HG03108 (cell line): ENCODE results near the gene MYNN.
"Not testable (repeated sequence)": the region's sequence is repeated elsewhere in the genome, so short reads cannot be mapped to it uniquely, and the experiment has no call there.

Experiments used
- ATAC-seq: cut with Tn5 transposase; IDR thresholded peaks from one replicate; pipeline ENCODE4 v1.9.1; 2021; ENCODE audit warnings: moderate library complexity; ENCODE audit not compliant: unreplicated experiment

The MYNN gene

DNA sequence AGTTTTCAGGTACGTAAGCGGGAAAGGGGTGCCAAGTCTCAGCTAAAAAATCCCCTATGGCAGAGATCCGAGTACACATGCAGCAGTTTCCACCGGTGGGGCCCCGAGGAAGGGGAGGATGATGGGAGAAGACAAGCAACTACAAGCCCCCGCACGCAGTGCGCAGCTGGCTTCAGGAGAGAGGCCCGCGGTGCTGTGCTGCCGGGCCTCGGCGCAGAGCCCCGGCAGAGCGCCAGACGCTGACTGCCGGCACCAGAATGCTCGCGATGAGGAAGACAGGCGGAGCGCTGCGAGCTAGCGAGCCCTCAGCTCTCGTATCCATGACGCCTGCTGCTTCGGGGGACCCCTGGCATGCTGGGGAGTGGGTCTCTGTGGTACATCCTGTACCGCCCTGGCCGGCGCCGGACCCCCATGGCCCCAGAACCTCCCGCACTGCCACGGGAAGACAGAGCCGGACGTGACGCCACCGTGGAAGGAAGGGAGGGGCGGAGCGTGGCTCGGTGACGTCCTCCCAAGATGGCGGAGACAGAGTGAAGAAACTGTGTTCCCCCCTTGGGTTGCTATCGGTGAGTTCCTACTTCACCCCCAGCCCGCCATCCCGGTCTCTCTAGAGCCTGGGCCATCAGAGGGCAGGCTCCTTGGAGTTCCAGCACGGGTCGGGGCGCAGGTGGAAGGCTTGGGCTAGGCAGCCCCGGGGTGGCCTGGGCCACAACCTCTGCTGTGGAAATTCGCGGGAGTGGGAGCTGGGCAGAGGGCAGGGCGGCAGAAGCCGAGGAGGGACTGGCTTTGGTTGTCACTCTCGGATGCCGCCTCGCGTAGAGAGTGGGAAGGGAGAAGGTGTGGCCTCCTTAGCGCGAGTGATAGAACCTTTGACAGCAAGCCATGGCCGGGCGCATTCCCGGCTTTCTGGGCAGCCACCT lies at the start of gene MYNN:
TSS of gene MYNN (plus strand) at position 500 of the 920 bp plus-strand sequence. CDS start 900 bp downstream, outside the sequence.
- peak; percentile 83 for ATAC-seq

DNA sequence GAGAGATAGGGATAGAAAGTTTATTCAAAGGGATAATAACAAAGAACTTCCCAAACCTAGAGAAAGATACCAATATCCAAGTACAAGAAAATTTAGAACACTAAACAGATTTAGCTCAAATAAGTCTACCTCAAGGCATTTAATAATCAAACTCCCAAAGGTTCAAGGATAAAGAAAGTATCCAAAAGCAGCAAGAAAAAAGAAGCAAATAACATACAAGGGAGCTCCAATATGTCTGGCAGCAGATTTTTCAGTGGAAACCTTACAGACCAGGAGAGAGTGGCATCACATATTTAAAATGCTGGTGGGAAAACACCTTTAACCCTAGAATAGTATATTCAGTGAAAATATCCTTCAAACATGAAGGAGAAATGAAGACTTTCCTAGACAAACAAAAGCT lies 41.3 kb upstream of the MYNN start:
- ATAC-seq = not testable (repeated sequence)

DNA sequence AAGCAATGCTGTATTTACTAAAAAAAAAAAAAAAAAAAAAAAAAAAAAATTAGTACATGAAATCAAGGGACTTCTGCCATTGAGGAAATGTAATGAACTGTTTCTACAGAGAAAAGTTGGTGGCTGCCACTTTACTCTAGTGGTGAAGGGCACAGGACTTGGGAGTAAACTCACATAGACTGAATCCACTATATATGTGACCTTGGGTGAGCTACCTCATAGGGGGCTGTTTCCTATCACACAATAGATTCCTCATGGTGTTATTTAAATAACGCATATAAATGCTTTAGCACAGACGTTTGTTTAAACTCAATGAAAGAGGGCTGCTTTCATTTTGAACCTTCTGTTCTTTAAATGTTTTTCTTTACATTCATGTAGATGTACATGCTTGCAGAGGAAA lies 34.1 kb upstream of the MYNN start:
- no peak for ATAC-seq

DNA sequence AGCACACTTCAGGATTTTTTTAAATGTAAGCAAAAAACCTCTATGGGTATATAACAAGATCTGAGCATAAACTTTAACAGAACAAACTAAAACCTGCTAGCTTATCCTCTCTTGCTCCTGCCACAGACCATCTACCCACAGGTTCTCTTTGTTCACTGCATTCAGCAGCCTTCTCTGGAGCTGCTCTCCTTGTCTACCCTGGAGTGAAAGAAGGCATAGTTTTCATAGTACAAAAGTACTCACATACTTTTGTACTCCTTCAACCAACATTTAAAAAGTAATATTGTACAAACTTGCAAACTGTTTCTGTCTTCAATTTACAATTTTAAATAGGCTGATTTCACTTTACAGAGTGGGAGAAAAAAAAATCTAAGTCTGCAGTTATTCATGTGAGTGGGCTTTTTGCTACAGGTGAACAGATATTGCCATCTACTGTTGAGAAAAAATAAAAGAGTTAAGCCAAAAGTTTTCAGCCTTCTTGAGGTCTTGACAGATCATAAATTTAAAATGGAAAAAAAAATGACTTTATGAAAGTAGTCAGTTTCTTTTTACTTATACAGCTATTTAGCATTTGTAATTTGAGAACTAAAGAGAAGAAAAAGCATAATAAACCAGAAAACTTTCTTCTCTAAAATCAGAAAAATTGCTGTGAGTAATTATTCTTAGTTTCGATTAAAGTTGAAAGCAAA lies 28.7 kb upstream of the MYNN start:
- ATAC-seq = no peak

DNA sequence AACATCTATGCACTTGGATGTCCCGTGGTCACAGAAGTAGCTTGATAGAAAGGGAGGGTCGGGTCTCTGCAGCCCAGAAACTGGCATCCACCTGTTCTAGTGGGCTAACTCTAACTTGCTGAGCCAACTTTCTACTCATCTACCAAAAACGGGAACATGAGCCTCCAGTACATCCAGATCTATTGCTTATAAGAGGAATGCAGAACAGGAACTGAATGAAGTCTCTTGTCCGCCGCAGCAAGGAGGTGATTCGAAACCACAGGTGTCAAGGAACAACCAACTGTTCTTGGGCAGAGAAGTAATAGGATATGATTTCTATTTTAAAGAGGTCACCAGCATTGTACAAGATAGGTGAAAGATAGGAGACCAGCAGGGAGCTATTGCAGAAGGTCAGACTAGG lies 26.3 kb upstream of the MYNN start:
- ATAC-seq = no peak

DNA sequence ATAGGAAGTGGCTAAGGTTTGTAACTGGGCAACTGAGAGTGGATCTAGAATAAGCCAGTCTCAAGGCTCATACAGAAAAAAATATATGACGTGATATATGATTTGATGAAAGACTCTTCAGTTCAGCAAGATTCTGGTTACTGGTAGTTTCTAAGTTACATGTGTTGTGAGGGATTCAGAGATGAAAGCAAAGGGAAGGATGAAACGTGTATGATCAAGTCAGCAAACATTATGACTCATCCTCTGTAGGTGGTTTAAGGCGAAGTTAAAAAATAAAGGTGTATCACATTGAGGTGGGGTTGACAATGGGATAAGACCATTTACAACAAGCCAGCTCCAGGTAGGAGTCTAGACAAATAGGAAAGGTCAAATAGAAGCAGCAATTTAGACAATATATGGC lies 24.5 kb upstream of the MYNN start:
- no peak for ATAC-seq

DNA sequence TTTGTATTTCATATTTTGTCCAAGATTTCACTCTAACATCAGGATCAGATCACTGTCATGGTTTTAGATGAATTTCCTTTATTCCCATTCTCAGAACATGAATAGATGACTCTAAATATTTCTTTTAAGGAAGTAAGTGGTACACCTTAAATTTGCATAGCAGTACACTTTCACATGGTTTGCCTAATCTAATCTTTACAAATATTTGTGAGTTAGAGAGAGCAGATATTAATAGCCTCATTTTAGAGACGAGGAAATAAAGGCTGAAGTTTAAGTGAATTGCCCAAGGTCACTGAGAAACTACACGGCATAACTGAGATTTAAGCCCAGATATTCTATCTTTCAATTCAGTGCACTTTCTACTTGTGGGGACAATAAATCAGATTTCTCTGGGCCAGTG lies 22.5 kb upstream of the MYNN start:
- ATAC-seq = no peak

DNA sequence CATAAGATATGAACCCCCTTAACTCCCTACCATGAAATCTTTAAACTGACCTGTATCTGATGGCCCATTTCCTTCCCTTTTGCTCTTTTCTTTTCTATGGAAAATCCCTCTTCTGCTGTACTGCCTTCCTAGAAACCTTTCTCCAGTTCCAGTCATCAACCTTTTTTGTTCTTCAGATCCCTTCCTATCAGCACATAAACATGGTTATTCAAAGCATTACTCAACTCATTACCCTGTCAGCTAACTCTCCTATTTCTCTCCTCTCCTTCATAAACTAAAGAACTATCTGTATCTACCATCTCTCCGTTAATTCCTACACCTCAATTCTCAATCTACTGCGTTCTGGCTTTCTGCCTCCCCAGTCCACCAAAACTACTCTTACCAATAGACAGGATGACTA lies 21.3 kb upstream of the MYNN start:
- no peak for ATAC-seq

DNA sequence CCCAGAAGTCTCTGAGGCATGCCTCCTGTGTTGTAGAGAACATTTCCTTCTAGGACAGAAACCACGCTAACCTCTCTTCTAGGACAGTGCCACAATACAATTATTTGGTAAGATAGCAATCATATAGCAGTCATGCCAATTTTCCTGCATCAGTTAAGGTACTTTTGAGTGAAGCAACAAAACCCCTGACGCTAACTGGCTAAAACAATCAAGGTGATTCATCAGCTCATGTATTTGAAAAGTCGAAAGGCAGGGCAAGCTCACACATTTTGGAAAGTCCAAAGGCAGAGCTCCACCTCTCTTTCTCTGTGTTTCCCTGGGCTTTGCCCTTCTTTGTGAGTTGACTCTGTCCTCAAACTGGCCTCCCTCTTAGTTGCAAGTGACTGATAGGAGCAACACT lies 18.5 kb upstream of the MYNN start:
- no peak for ATAC-seq

DNA sequence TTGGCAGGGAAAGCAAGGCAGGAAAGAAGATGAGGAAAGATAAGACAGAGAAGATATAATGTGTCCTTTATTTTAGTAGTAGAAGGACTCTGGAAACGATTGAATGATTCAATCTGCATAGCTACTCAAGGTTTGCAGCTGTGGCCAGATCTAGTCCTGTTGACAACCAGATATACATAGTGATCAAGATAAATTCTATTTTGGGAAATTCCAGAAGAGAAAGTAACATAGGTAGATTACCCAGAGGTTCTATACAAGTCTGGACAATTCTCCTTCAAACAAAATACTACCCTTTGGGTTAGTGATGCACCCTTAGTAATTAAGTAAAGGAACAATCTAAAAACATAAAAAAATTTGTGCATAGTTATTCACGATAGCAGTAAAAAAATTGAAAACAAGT lies 17.7 kb upstream of the MYNN start:
- ATAC-seq = no peak

DNA sequence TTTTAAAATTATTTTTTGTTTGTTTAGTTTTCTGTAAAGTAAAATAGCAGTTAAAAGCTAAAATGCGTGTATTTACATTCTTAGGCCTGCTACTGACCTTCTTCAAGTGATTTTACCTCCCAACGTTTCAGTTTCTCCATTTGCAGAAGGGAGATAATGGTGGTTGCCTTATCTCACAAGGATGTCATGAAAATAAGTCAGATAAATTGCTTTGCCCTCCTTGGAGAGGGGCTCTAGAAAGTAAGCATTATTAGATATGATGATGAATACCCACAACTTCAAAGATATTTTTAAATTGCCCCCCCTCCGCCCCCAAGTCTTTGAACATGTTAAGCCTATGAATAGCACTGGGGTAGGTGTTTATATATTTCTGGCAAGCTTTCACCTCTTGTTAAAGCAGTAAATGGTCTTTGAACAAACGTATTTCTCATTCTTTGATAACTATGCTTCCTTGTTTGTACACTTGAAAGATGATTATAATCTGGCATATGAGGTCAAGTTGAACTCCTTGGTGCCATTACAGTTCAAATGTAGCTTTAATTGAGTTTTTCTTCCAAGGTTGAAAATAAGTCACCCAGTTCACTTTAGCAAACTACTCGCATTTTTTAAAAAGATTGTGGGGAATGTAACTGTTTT lies 14.7 kb upstream of the MYNN start:
- ATAC-seq = no peak

DNA sequence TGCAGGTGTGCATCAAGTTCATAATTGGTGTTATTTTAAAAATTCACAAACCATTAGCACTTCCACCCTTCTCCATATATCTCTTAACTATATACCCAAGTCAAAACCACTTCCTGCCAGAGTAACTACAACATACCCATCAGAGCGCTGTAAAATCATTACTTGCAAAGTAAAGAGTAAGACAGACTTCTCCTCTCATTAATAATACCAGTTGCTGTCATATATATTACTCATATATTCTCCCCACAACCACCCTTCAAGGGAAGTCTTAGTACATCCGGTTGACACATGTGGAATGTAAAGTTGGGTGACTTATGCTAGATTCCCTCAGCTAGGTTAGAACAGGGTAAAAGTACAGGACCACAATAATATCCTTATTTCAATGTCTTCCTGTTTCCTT lies 13.9 kb upstream of the MYNN start:
- peak; percentile 68 for ATAC-seq

DNA sequence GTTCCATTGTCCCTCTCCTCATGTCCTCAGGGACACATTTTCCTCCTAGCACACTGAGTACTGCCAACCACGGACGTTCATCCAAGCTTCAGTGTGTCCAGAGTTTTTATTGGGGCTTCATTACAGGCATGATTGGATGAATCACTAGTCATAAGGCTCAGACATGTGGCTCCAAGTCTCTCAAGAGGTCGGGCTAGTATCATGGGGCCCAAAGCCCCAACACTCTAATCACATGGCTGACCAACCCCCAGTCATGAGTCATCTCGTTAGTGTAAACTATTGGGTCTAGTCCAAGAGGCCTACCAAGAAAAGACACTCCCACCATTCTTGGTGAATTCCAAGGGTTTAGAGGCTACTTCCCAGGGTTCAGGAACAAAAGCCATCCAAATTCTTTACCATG lies 12.7 kb upstream of the MYNN start:
- no peak for ATAC-seq

DNA sequence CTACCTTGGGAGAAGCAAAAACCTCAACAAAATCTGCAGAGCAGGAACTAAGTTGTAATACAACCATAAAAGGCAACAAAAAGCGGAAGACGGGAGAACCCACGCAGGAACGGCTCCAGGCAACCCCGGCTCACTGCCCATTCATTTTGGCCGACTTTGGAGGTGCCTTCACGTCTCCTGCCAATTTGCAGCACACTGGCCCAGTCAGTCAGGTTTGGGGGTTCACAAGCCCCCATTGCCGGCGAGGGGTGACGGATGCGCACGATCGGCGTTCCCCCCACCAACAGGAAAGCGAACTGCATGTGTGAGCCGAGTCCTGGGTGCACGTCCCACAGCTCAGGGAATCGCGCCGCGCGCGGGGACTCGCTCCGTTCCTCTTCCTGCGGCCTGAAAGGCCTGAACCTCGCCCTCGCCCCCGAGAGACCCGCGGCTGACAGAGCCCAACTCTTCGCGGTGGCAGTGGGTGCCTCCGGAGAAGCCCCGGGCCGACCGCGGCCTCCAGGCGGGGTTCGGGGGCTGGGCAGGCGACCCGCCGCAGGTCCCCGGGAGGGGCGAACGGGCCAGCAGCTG lies 8.8 kb upstream of the MYNN start:
- ATAC-seq = peak; percentile 28

DNA sequence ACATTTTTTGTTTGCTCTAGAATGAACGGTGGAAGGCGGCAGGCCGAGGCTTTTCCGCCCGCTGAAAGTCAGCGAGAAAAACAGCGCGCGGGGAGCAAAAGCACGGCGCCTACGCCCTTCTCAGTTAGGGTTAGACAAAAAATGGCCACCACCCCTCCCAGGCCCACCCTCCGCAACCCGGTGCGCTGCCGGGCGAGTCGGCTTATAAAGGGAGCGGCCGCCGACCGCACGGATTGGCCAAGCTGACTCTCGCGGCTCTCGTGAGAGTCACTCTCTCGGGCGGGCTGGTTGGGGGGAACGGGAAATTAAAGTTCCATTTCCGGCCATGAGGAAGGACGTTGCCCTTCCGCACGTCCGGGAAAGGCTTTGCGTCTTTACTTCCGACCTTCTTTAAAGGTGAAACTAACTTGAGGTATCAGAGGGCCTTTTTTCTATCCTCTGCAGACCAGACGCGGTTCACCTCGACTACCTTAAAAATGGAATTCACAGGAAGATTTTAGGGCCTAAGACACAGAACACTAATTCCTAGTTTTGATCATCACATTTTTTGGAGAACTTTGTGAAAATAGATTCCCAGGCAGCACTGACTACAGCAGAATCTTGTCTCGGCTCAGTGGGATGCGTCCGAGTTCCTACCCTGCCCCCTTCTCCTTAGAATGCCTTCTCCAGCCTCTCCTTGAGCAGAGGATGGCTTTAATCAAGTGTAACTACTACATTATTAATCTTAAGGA lies 8.1 kb upstream of the MYNN start, which contains the start of gene TERC:
TSS of gene TERC (minus strand) at position 179 of the 731 bp plus-strand sequence.
- peak; percentile 70 for ATAC-seq

DNA sequence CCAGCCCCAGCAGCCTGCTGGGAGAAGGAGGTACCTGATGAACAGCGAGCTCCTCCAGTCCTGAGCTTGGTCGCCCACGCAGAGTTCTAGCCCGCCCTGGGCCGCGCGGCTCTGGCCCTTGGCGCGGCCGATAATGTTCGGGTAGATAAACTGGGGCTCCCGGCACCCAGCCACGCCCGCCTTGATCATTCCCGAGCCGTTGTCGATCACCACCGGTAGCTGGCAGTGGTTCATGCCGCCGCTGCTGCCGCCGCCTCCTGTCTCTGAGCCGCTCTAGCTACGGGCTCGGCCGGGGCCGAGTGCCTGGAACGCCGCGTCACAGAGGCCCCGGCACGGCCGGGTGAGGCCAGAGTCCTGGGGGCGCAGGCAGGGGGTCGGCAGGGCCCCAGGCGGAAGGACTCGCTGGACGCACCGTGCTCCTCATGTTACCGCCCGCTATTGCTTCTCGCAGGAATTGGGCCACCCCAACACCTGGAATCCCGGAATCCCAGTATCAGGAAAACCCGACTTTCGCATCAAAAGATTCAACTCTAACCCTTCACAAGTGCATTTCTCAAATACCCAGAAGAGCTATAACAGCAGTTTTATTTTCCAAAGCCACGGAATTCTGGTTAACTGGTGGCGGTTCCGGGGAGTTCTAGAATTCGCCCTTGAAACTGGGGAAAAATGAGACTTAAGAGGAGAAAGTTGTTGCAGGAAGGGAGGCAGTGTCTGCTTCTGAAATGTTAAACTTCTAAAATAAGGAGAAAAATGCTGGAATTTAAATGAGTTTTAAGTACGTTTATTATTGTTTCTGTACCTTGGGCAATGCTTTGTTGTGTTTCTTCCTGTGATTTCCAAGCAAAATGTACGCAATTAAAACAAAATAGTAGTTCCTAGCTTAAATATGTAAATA lies 3.7 kb upstream of the MYNN start, which contains the start of gene ACTRT3:
TSS of gene ACTRT3 (minus strand) at position 275 of the 895 bp plus-strand sequence. CDS start at position 234, 41 bp downstream.
- ATAC-seq = peak; percentile 15

DNA sequence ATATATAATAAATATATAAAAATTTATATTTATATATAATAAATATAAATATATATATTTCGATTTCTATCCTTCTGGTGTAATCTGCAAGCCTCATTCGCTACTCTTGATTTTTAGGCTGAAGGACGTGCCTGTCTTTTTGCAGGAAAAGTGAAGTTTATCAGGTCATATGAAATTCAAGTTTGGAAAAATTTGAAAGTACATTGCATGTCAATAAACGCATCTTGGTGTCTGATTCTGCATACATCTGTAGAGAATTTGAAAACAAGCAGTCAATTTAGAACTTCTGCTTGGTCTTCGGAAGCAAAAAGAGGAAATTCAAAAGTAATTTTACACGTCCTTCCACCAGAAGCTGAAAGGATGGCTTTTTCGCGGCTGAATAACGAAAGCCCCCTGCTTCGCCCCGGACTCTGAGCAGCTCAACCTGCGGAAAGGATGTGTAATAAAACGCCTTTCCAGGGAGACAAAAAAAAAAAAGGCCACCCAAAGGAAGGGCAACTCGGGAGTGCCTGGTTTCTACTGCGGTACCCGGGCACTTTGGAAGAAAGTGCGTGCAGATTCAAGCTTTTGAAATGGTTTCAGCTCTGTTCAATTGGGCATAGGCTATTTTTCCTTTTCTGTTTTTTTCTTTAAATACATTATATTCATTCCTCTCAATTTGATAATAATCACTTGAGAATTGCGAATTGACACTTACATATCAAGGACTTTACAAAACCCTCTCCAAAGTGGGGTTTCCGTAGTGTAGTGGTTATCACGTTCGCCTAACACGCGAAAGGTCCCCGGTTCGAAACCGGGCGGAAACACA lies 1.5 kb upstream of the MYNN start:
- no peak for ATAC-seq

DNA sequence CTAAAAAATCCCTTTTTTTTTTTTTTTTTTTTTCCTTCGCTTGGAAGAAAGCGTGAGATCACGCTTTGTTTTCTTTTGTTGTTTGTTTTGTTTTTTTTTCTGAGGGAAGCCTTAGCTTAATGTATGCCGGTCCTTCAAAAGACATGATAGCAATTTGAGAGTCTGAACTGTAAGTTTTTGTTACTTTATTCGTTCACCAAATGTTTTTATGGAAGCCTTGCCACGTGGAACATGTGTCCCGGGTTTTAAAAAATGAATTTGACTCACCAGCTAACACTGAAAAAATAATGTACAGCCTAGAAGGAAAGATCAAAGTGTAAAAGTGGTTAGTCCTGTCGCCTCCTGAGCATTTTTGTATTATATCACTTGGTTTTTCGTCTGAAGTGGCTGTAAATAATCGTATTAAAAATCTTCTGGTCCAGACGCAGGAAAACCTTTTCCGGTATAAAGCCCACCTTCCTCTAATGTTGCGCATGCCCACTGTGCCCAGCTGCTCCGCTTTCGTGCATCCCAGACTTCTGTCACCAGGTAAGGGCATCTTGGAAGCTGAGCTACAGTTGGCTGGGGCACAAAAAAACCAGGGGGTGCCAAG lies 795 bp upstream of the MYNN start:
- ATAC-seq = peak; percentile 23
